Skin epidermis (tissue), 12 donors: ENCODE results near the gene TRAK1.

Source experiments
- H3K27ac ChIP-seq, 21 experiments: fragments of 200-600 bp; sonication (generic) in 11 of 21; one replicate each; pipeline ENCODE4 v1.5.0; 2020; ENCODE audit warnings: mild to moderate bottlenecking in 3 of 21, inconsistent platforms in 2 of 21, moderate library complexity in 2 of 21
- H3K4me3 ChIP-seq, 7 experiments: fragments of 200-600 bp; sonication (generic) in 2 of 7; one replicate each; pipeline ENCODE4 v1.5.0; 2020; ENCODE audit warnings: inconsistent platforms in 2 of 7, mild to moderate bottlenecking in 2 of 7, moderate library complexity in 1 of 7

TRAK1 gene

DNA sequence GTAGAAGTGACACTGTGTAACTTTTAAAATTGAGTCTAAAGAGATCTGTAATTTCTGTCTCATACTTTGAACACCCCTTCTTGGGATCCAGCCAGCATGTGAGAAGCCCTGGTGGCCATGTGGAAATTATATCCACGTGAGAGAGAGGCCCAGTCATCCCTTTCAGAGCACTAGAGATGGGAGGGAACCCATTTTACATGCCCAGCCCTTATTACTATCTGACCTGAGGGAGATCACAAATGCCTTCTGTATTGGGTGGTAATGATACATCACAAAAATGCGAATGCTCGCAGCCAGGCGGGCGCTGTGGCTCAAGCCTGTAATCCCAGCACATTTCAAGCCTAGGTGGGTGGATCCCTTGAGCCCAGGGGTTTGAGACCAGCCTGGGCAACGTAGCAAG is 27.3 kb upstream of the TRAK1 start:
- Histone ChIP-seq H3K27ac (peak overlapping the region in 18 of 21 experiments; percentile 3 to 86 (median 54)), H3K4me3 (no peak overlapping the region)

DNA sequence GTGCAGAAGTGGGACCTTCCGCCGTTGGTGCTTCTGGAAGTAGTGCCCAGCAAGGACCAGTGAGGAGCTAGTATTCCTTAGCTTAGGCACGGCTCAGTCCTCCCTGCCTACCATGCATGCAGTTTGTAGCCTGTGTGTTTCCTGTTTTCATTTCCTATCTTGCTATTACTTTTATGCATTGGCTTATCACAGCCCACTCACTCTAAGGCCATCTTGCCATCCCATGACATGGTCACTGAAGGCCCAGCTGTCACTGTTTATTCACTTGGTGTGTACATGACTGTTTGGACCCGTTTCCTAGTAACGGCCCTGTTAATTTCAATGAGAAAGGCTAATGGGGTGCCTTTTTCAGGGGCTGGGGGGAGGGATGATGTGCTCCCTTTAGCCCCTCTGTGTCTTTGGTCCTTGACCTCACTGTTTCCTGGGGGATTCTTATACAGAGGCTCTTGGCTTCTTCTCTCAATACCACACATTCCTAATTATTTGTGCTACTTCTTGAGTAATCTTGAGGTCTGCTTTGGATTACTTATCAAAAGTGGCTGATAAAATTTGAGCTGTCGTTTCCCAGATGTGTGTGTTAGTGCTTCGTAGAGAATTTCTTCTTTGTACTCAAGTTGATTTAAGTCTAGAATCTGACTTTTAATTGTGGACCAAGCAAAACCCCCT is 24.5 kb upstream of the TRAK1 start:
- H3K4me3 ChIP-seq = no peak overlapping the region
- peak overlapping the region in 17 of 21 experiments; percentile 6 to 82 (median 64) for H3K27ac ChIP-seq

DNA sequence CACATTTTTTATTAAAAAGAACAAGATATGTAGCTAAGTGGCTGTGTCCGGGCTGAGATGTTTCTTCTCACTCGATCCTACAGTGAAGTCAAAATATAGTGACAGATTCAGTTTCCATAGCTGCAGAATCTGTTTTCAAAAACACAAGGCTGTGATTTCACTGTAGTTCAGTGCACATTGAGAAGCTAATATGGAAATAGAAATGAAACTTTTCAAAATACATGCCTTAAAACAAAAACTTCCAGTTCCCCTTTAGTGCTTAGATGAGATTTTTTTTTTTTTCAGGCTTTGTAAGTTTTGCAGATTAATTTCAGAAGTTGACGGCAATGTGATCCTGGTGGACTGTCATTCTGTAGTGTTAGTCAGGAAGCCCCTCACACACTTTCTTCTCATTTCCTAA is 23.8 kb upstream of the TRAK1 start:
- Histone ChIP-seq H3K27ac (peak overlapping the region in 19 of 21 experiments; percentile 7 to 82 (median 61)), H3K4me3 (no peak overlapping the region)

DNA sequence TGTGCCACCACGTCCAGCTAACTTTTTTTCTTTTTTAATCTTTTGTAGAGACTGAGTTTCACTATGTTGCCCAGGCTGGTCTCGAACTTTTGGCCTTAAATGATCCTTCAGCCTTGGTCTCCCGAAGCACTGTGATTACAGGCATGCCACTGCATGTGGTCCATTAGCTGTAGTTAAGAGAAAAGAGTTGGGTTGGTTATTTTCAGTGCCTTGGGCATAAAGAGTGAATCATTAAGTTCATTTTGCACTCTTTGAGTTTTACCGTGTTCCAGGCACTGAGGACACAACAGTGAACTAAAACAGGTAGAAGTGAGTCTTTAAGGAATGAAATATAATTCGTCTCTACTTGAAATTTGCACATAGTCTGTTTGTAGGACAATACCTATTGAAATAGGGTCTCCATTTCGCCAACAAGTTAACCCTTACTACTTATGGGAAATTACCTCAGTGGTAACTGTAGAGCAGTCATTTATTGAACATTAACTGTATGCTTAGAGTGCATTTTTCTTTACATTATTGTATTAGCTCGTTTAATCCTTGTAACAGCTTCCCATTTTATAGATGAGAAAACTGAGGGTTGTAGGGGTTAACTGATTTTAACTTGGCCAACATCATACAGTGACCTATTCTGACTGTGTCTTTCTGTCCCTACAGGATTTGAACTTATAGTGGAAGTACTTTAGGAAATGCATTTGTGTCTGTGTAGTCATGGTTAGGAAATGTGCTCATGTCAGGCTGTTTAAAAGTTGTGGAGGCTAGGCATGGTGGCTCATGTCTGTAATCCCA is 22.7 kb upstream of the TRAK1 start:
- Histone ChIP-seq H3K27ac (peak overlapping the region in 14 of 21 experiments; percentile 26 to 82 (median 65)), H3K4me3 (no peak overlapping the region)

DNA sequence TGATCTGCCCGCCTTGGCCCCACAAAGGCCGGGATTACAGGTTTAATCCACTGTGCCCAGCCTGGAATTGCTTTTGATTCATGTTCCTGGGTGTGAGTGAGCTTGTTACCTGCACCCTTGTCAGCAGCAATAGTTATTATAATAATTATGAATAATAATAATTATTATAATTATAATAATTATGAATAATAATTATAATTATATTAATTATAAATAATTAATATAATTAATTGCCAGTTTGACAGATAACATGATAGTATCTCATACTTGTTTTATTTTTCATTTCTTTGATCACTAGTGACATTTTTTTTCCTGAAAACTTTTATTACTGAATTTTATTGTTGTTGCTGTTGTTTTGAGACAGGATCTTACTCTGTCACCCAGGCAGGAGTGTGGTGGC is 21.1 kb upstream of the TRAK1 start:
- Histone ChIP-seq H3K27ac (peak overlapping the region in 4 of 21 experiments; percentile 15 to 81 (median 61)), H3K4me3 (no peak overlapping the region)

DNA sequence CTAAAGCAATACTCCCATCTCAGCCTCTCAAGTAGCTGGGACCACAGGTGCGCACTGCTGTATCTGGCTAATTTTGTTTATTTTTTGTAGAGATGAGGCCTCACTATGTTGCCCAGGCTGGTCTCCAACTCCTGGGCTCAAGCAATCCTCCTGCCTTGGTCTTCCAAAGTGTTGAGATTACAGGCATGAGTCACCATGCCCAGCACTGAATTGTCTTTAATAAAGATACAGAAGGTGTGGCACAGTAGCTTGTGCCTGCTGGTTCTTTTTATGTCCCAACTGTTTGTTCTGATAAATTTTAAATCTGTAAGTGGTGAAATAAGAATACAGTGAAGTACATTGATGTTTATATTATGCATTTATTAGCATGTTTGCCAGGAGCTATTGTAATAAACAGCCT is 20.6 kb upstream of the TRAK1 start:
- H3K4me3 ChIP-seq = no peak overlapping the region
- peak overlapping the region in 12 of 21 experiments; percentile 15 to 83 (median 75) for H3K27ac ChIP-seq

DNA sequence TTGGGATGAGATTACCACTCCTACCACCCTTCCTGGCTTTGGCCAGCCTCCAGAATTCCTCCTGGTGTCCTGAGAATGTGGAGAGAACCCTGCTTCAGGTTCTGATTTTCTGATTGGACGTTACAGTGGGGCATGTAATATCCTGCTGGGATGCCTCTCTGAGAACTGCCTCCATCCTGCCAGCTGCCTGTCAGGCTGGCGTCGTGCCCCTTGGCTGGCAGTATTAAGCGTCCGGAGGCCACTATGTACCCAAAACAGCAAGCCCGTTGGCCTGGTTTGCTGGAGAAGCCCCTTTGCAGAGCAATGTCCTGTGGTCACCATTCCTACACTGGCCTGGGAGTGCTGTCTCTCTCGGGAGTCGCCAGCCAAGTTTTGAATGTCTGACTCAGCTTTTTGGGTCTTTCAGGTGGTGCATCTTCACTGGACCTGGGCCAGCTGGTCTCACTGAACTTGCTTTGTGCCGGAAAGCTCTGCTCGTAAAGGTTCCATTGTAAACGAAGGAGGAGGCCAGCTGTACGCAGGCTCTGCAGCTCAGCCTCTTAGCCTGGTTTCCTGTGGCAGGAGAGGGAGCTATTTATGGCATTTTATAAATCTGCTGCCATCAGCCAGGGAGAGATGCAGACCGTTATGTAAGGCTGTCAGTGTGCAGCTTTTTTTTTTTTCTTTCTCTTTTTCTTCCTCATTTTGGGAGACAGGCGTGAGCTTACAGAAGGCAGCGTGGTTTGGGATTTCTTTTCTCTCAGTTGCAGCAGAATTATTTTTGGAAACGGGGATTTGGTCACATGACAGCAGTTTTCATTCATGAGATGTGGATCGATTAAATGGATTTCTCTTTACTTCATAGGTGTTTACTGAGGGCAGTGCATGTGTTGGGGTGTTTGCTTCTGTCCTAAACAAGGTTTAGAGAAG is 19.0 kb upstream of the TRAK1 start:
- peak overlapping the region in 20 of 21 experiments; percentile 9 to 83 (median 64) for H3K27ac ChIP-seq
- peak overlapping the region in 2 of 7 experiments; percentile 1 to 7 for H3K4me3 ChIP-seq

DNA sequence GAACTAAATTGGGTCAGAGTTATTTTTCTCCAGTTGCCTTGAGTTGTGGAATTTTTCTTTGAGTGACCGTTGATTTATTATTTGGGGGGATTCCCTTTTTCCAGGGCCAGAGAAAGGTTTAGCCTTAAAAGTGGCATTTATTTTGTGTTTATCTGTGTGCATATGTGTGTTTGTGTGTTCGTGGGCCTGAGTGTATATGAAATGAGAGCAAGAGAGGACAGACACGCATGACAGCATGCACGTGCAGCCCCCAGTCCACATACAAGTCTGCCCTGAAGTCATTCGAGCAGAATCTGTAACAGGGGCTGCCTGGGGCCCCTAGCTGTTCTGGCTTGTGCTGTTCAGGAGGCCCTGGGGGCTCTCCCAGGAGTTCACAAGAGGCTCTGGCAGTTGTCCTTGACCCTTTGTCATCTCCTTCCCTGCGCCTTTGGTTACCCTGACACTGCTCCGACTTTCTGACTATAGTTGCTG is 18.3 kb upstream of the TRAK1 start:
- Histone ChIP-seq H3K27ac (peak overlapping the region in 16 of 21 experiments; percentile 10 to 81 (median 69)), H3K4me3 (no peak overlapping the region)

DNA sequence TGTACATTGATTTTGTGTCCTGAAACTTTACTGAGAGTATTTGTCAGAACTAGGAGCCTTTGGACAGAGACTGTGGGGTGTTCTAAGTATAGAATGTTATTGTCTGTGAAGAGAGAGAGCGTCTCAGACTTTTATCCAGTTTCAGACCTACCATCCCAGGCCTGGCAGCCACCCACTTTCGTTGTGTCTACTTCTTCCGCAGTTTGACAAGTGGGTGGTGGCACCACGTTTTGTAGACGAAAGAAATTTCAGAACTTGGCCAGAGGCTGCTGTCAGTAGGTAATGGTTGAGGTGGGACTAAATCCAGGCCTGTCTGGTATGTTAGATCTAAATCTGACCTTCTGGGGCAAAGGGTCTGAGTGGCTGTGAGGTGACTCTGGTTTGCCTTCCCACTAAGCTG is 13.4 kb upstream of the TRAK1 start:
- peak overlapping the region in 1 of 21 experiments; percentile 9 for H3K27ac ChIP-seq
- H3K4me3 ChIP-seq = no peak overlapping the region

DNA sequence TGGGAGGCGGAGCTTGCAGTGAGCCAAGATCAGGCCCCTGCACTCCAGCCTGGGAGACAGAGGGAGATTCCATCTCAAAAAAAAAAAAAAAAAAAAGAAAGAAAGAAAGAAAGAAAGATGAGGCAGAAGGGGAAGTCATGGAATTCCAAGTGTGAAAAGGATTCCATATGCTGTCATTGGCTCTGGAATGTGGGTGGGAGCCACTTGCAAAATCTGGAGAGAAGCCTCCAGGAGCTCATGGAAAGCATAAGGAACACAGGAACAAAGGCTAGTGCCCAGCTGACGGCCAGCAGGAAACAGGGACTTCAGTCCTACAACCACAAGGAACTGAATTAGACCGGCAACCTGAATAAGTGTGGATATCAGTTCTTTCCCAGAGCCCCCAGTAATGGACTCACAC is 12.5 kb upstream of the TRAK1 start:
- H3K4me3 ChIP-seq = no peak overlapping the region
- H3K27ac ChIP-seq = no peak overlapping the region

DNA sequence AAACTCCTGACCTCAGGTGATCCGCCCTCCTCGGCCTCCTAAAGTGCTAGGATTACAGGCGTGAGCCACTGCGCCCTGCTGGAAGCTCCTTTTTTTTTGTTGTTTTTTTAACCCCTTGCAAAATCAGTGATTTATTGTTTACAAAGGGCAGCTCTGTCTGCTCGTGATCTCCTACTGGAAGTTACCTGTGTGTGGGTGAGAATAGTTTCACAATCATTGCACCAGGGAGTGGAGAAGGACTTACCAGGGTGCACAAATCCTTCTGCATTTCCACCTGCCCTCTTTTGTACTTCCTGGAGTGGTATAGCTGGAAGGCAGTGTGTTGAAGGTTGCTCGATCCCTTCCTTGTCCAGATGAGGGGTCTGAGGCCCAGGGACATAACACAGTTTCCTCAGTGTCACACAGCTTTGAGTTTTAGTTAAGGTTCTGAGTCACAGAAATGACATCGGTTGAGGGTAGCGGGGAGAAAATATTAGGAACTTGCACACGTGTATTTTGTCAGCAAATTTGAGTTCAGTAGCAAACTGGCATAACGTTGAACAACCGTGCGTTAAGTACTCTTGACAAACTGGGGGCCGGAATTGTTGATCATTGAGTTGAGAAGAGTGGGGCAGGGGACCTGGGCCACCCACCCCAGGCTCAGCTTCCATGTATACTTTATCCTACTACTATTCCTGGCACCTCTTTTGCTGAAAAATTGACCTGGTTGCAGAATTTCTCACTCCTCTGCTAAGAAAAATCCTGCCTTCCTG is 11.3 kb upstream of the TRAK1 start:
- no peak overlapping the region for H3K4me3 ChIP-seq

DNA sequence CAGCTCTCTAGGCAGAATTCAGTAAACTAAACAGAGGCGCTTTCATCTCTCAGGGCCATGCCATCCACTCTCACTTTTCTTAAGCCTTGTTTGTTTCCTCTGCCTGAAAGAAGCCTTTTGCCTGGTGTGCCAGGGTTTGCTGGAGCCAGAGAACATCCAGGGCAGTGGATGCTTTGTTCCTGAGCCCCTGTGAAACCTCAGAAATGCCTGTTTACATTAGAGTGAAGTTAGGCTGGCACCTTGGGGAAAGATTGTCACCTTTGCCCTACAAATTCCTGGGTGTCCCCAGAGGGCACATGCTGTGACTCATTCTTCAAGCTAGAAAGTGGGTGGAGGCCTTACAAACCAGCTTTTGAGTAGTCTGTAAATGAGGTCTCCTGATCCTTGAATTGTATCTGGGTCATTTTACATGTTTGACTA is 10.7 kb upstream of the TRAK1 start:
- H3K4me3 ChIP-seq = no peak overlapping the region
- peak overlapping the region in 16 of 21 experiments; percentile 3 to 82 (median 60) for H3K27ac ChIP-seq

More for the DNA sequence above, 11.3 kb upstream of the TRAK1 start:
- H3K27ac ChIP-seq = peak overlapping the region in 16 of 21 experiments; percentile 3 to 82 (median 60)

DNA sequence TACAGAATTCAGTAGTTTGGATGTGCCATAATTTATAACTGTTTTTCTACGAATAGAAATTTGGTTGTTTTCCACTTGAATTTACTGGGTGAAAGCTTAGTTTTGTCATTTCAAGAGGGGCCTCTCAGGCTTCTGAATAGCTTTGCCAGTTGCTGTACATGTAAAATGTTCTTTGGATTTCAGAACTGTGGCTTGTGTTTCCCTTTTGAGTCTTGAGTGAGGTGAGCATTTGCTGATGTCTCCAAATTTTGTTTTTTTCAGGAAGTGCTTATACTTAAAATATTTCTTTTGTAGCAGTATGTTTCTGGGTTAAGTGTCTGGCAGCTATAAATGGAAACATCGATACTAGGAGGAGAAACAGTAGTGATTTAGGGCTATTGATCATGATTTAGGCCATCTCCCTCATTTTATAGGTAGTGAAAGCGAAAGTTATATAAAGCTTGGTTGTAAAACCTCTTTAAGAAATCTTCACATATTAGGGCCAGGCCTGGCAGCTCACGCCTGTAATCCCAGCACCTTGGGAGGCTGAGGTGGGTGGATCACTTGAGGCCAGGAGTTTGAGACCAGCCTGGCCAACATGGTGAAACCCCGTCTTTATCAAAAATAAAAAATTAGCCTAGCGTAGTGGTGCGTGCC is 9.2 kb upstream of the TRAK1 start:
- H3K27ac ChIP-seq = peak overlapping the region in 12 of 21 experiments; percentile 0 to 82 (median 35)
- no peak overlapping the region for H3K4me3 ChIP-seq

DNA sequence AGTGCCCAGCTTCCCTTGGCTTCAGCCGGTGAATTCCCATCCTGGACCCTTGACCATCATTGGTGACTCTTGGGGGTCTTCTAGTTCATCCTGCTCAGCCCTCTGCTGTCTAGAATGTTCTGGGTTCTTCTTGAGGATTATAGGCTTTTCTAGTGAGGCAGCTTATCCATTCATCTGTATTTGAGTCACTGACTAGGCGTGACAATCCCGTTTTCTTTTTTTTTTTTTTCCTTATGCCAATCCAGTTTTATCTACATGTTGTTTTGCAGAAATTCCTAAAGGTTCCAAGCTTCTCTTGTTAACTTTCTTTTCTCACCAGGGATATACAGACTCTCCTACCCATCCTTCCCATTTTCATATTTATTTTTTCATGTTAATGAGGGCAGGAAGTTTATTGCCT is 6.6 kb upstream of the TRAK1 start:
- Histone ChIP-seq H3K4me3 (no peak overlapping the region), H3K27ac (no peak overlapping the region)

DNA sequence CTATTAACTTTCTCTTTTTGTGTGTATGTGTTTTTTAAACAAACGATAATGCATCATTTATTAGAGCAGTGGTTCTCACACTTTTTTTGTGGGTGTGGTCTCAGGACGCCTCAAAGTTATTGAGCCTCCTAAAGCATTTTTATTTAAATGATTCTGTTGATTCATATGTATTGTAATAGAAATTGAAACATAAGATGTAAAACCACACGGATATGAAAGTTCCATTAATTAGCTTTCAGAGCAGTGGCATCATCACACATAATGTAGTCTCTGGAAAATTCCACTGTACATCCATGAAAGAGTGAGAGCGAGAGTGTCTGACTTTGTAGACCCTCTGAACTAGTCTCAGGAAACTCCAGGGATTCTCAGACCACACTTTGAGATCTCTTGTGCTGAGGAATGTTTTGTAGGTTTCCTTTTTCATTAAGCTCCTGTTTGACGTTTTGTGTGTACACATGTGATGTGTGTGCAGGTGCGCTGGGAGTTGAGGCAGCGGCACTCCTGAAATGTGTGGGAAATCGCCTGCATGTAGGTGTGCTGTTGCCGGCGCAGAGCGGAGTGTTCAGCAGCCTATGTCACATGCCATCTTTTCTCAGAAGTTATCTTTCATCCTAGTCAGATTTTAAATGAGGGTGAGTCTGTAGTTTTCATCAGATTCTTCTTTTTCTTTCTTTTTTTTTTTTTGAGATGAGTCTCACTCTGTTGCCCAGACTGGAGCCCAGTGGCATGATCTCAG is 5.3 kb upstream of the TRAK1 start:
- H3K4me3 ChIP-seq = no peak overlapping the region
- no peak overlapping the region for H3K27ac ChIP-seq

DNA sequence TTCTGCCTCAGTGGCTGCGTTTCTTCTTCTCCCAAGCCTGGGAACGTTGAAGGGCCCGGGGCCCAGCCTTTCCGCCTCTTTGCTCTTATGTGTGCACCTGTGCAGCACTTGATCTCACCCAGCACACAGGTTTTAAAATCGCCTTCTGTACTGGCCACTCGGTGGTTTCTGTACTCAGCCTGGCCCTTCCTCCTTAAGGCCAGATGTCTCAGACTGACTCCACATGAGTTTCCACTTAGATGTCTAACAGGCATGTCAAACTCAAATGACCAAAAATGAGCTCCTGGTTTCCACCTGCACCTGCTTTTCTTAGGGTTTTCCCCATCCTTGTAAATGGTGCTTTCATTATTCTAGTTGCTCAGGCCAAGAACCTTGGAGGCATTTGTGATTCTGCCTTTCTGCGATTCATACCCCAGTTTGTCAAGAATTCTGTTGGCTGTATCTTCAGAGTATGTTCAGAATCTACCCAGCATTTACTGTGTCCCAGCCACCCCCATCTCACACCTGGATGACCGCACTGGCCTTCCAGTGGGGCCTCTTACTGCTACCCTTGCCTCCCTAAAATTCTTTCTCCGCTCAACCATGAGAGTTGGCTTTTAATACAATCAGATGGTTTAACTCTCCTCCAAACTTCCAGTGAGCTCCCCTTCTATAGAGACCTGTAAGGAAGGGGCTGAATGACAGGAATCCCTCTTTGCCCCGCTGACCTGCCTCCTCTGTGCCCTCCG is 2.2 kb upstream of the TRAK1 start:
- Histone ChIP-seq H3K27ac (no peak overlapping the region), H3K4me3 (no peak overlapping the region)

DNA sequence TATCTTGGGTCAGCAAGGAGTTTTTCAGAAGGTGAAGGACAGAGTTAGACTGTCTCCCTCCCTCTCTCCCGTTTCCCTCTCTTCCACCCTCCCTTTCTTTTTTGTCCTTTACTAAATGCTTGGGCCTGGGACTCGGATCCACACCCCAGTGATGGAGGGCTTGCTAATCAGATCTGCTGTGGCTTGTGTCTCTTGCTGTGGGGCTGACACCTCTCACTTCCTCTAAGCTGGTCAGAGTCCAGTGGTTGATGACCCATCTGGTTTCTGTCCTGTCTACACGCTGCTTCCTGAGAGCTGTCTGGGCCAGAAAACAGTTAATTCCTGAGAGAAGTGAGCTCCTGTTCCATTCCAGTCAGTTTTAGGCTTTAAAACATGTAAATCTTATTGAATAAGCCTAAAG is 849 bp downstream of the TRAK1 start:
- peak overlapping the region; percentile 24 to 46 (median 30) for H3K4me3 ChIP-seq
- peak overlapping the region in 20 of 21 experiments; percentile 57 to 91 (median 86) for H3K27ac ChIP-seq
